GM12872 (cell line): Measurements from ENCODE around the gene EFCAB6.

Experiments used
- CTCF ChIP-seq: IDR thresholded peaks from 3 replicates; pipeline ENCODE4 v1.5.1; 2011; ENCODE audit warnings: low read depth, mild to moderate bottlenecking, low read length, moderate library complexity; ENCODE audit not compliant: insufficient read depth

Gene EFCAB6

DNA sequence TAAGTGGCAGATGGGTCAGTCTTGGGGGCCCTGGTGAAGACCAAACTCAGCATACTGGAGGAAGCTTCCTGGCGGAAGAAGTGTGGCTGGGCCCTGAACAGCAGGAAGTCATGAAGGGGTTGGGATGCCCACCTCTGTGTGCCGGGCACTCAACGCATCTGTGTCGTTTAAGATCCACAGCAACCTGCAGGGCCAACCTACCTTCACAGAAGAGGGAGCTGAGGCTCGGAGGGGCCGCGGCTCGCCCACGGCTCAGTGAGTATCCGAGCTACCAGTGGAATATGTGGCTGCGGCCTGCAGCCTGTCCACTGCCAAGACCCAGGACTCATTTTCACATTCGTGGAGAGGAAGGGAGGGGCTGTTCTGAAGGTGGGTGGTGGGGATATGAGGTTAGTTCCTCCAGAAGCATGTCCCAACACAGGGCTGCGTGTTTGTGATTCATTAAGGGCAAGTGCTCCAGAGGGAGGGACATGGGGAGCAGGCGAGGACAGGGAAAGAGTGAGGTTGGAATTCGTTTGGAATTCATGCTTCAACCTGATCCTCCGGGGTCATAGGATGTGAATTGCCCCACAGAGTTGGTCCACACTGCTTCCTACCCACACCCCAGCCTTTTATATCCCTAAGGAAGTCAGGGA is 300.7 kb downstream of the EFCAB6 start:
- no peak for TF ChIP-seq CTCF

- no peak for TF ChIP-seq CTCF
These were observed 301.6 kb downstream of the EFCAB6 start for GRCh38 chr22:43510281-43511070.

DNA sequence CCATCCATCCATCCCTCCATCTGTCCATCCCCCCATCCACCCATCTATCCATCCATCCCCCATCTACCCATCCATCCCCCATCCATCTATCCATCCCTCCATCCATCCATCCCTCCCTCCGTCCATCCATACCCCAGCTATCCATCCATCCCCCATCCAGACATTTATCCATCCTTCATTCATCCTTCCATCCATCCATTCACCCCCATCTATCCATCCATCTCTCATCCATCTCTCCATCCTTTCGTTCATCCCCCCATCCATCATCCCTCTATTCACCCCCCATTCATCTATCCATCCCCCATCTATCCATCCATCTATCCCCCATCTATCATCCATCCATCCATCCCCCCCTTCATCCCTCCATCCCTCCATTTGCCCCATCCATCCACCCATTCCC is 302.8 kb downstream of the EFCAB6 start:
- no peak for TF ChIP-seq CTCF

DNA sequence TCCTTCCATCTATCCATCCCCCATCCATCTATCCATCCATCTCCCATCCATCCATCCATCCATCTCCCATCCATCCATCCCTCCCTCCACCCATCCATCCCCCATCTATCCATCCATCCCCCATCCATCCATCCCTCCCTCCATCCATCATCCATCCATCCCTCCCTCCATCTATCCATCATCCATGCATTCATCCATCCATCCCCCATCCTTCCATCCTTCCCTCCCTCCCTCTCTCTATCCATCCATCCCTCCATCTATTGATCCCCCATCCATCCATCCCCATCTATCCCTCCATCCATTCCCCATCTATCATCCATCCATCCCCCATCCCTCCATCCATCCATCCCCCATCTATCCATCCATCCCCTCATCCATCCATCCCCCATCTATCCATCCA is 303.6 kb downstream of the EFCAB6 start:
- no peak for TF ChIP-seq CTCF

- no peak for TF ChIP-seq CTCF
These were observed 304.9 kb downstream of the EFCAB6 start for GRCh38 chr22:43507235-43507634.

DNA sequence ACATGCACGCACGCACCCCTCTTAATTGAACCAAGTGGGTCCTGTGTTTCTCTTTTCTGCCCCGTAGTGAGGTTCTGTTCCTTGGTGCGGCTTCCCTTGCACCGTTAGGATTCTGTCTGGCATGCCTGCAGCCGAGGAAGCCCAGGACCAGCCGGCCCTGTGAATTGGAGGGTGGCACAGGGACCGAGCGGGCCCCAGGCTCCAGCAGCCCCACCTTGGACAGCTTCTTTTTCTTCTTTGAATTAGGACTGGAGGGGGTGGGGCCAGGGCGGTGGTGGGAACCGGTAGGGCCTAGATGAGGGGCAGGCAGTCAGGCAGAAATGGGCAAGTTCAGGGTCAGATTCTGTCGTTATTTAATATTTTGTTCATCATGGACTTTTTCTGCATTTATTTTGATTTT is 305.6 kb downstream of the EFCAB6 start:
- TF ChIP-seq CTCF, result no peak

- TF ChIP-seq CTCF, result no peak
These were observed 306.2 kb downstream of the EFCAB6 start for GRCh38 chr22:43505896-43506295.
